ENCODE measurements around the gene CYP26B1. TPM values are rescaled to one million over a fixed set of nuclear protein-coding genes. Genes with fewer than 3 reads are reported as not detected.

CYP26B1 gene
- total and polyA plus RNA-seq, 4 donors: 1.4 to 12.9 (median 5.4) TPM

GRCh38 chr2:72150861-72151356, 3.2 kb upstream of the CYP26B1 start:
- intact Hi-C loops (cut with DNase I): loop anchor here (1.0 to 5.0 kb wide), 5 partner anchors 226 to 604 kb away; no protein-coding TSS in a partner anchor
- no peak for ATAC-seq (ENCODE audit: low FRiP score)
- H3K4me3 ChIP-seq (ENCODE audit: low read length in 2 of 2): no peak overlapping the region
- H3K4me1 ChIP-seq (ENCODE audit: control insufficient read depth in 1 of 2, insufficient read depth in 2 of 2, low read length in 2 of 2): no peaks in the 10 kb centered on the region
- 54 to 66% methylated on average over 2 of the region's 2 CpGs for WGBS, 2 donors
- no peak overlapping the region for H3K27ac ChIP-seq (ENCODE audit: low read depth in 1 of 2, low read length in 2 of 2)
- no peaks in the 10 kb centered on the region for H3K9me3 ChIP-seq (ENCODE audit: control insufficient read depth, low read length)
- DNase-seq: peak in 1 of 2 donors; percentile 42
- no peaks in the 10 kb centered on the region for H3K36me3 ChIP-seq (ENCODE audit: control insufficient read depth in 1 of 2, insufficient read depth in 2 of 2, low read length in 1 of 2)
- no peaks in the 10 kb centered on the region for H3K27me3 ChIP-seq (ENCODE audit: control insufficient read depth in 1 of 2, insufficient read depth in 2 of 2, low read length in 1 of 2)

GRCh38 chr2:72150157-72150860, 2.6 kb upstream of the CYP26B1 start:
- DNase-seq: peak; percentile 74 to 88
- 4 to 5% methylated on average over 28 of the region's 28 CpGs for WGBS, 2 donors
- Histone ChIP-seq H3K36me3 (ENCODE audit: control insufficient read depth in 1 of 2, insufficient read depth in 2 of 2, low read length in 1 of 2) (no peaks in the 10 kb centered on the region), H3K4me3 (ENCODE audit: low read length in 2 of 2) (no peak overlapping the region), H3K9me3 (ENCODE audit: control insufficient read depth, low read length) (no peaks in the 10 kb centered on the region), H3K27ac (ENCODE audit: low read depth in 1 of 2, low read length in 2 of 2) (no peak overlapping the region), H3K27me3 (ENCODE audit: control insufficient read depth in 1 of 2, insufficient read depth in 2 of 2, low read length in 1 of 2) (no peaks in the 10 kb centered on the region), H3K4me1 (ENCODE audit: control insufficient read depth in 1 of 2, insufficient read depth in 2 of 2, low read length in 2 of 2) (no peaks in the 10 kb centered on the region)
- intact Hi-C loops (cut with DNase I): loop anchor here (1.0 to 5.0 kb wide), 5 partner anchors 226 to 604 kb away; no protein-coding TSS in a partner anchor
- peak; percentile 89 for ATAC-seq (ENCODE audit: low FRiP score)

GRCh38 chr2:72149556-72150156, 2.0 kb upstream of the CYP26B1 start:
- intact Hi-C loops (cut with DNase I): loop anchor here (1.0 to 10.0 kb wide), 10 partner anchors 225 to 603 kb away; no protein-coding TSS in a partner anchor
- H3K36me3 ChIP-seq (ENCODE audit: control insufficient read depth in 1 of 2, insufficient read depth in 2 of 2, low read length in 1 of 2): no peaks in the 10 kb centered on the region
- no peaks in the 10 kb centered on the region for H3K9me3 ChIP-seq (ENCODE audit: control insufficient read depth, low read length)
- DNase-seq (peak; percentile 42 to 78), ATAC-seq (ENCODE audit: low FRiP score) (peak; percentile 13)
- no peak overlapping the region for H3K27ac ChIP-seq (ENCODE audit: low read depth in 1 of 2, low read length in 2 of 2)
- H3K4me3 ChIP-seq (ENCODE audit: low read length in 2 of 2): no peak overlapping the region
- no peaks in the 10 kb centered on the region for H3K4me1 ChIP-seq (ENCODE audit: control insufficient read depth in 1 of 2, insufficient read depth in 2 of 2, low read length in 2 of 2)
- WGBS, 2 donors: 1% methylated on average over 45 of the region's 45 CpGs
- no peaks in the 10 kb centered on the region for H3K27me3 ChIP-seq (ENCODE audit: control insufficient read depth in 1 of 2, insufficient read depth in 2 of 2, low read length in 1 of 2)

- H3K27ac ChIP-seq (ENCODE audit: low read depth in 1 of 2, low read length in 2 of 2): no peak overlapping the region
- intact Hi-C loops (cut with DNase I): loop anchor here (5.0 to 10.0 kb wide), 5 partner anchors 347 to 537 kb away; no protein-coding TSS in a partner anchor
- WGBS, 2 donors: 0 to 1% methylated on average over 26 to 65 of the region's 65 CpGs
- H3K9me3 ChIP-seq (ENCODE audit: control insufficient read depth, low read length): no peaks in the 10 kb centered on the region
- no peaks in the 10 kb centered on the region for H3K27me3 ChIP-seq (ENCODE audit: control insufficient read depth in 1 of 2, insufficient read depth in 2 of 2, low read length in 1 of 2)
- no peaks in the 10 kb centered on the region for H3K4me1 ChIP-seq (ENCODE audit: control insufficient read depth in 1 of 2, insufficient read depth in 2 of 2, low read length in 2 of 2)
- peak overlapping the region; percentile 42 to 45 for H3K4me3 ChIP-seq (ENCODE audit: low read length in 2 of 2)
- DNase-seq (peak; percentile 49 to 85), ATAC-seq (ENCODE audit: low FRiP score) (no peak)
- H3K36me3 ChIP-seq (ENCODE audit: control insufficient read depth in 1 of 2, insufficient read depth in 2 of 2, low read length in 1 of 2): no peaks in the 10 kb centered on the region
Measured at GRCh38 chr2:72148837-72149555, 1.3 kb upstream of the CYP26B1 start.

- DNase-seq (peak; percentile 44 to 73), ATAC-seq (ENCODE audit: low FRiP score) (no peak)
- no peak overlapping the region for H3K27ac ChIP-seq (ENCODE audit: low read depth in 1 of 2, low read length in 2 of 2)
- H3K4me3 ChIP-seq (ENCODE audit: low read length in 2 of 2): peak overlapping the region; percentile 42 to 45
- H3K36me3 ChIP-seq (ENCODE audit: control insufficient read depth in 1 of 2, insufficient read depth in 2 of 2, low read length in 1 of 2): no peaks in the 10 kb centered on the region
- H3K27me3 ChIP-seq (ENCODE audit: control insufficient read depth in 1 of 2, insufficient read depth in 2 of 2, low read length in 1 of 2): no peaks in the 10 kb centered on the region
- no peaks in the 10 kb centered on the region for H3K4me1 ChIP-seq (ENCODE audit: control insufficient read depth in 1 of 2, insufficient read depth in 2 of 2, low read length in 2 of 2)
- 0 to 2% methylated on average over 37 to 68 of the region's 68 CpGs for WGBS, 2 donors
- H3K9me3 ChIP-seq (ENCODE audit: control insufficient read depth, low read length): no peaks in the 10 kb centered on the region
- intact Hi-C loops (cut with DNase I): loop anchor here (5.0 to 10.0 kb wide), 5 partner anchors 346 to 536 kb away; no protein-coding TSS in a partner anchor
Measured at GRCh38 chr2:72148003-72148836, 558 bp upstream of the CYP26B1 start.

- intact Hi-C loops (cut with DNase I): loop anchor here (5.0 to 10.0 kb wide), 5 partner anchors 344 to 534 kb away; no protein-coding TSS in a partner anchor
- no peaks in the 10 kb centered on the region for H3K4me1 ChIP-seq (ENCODE audit: control insufficient read depth in 1 of 2, insufficient read depth in 2 of 2, low read length in 2 of 2)
Measured at GRCh38 chr2:72146347-72147302, 1.0 kb downstream of the CYP26B1 start.

GRCh38 chr2:72145658-72146329, 1.9 kb downstream of the CYP26B1 start:
- Histone ChIP-seq H3K4me1 (ENCODE audit: control insufficient read depth in 1 of 2, insufficient read depth in 2 of 2, low read length in 2 of 2) (no peaks in the 10 kb centered on the region), H3K27ac (ENCODE audit: low read depth in 1 of 2, low read length in 2 of 2) (peak overlapping the region in 1 of 2 donors; percentile 39), H3K9me3 (ENCODE audit: control insufficient read depth, low read length) (no peaks in the 10 kb centered on the region), H3K4me3 (ENCODE audit: low read length in 2 of 2) (peak overlapping the region; percentile 31 to 46), H3K36me3 (ENCODE audit: control insufficient read depth in 1 of 2, insufficient read depth in 2 of 2, low read length in 1 of 2) (no peaks in the 10 kb centered on the region), H3K27me3 (ENCODE audit: control insufficient read depth in 1 of 2, insufficient read depth in 2 of 2, low read length in 1 of 2) (no peaks in the 10 kb centered on the region)
- DNase-seq (peak; percentile 24 to 57), ATAC-seq (ENCODE audit: low FRiP score) (no peak)
- 0 to 1% methylated on average over 33 of the region's 33 CpGs for WGBS, 2 donors
- intact Hi-C loops (cut with DNase I): loop anchor here (5.0 to 10.0 kb wide), 5 partner anchors 343 to 533 kb away; no protein-coding TSS in a partner anchor

More at GRCh38 chr2:72146347-72147302, 1.0 kb downstream of the CYP26B1 start:
- Histone ChIP-seq H3K4me3 (ENCODE audit: low read length in 2 of 2) (peak overlapping the region in 1 of 2 donors; percentile 29), H3K27ac (ENCODE audit: low read depth in 1 of 2, low read length in 2 of 2) (no peak overlapping the region), H3K9me3 (ENCODE audit: control insufficient read depth, low read length) (no peaks in the 10 kb centered on the region), H3K27me3 (ENCODE audit: control insufficient read depth in 1 of 2, insufficient read depth in 2 of 2, low read length in 1 of 2) (no peaks in the 10 kb centered on the region), H3K36me3 (ENCODE audit: control insufficient read depth in 1 of 2, insufficient read depth in 2 of 2, low read length in 1 of 2) (no peaks in the 10 kb centered on the region)
- DNase-seq: peak; percentile 40 to 72
- no peak for ATAC-seq (ENCODE audit: low FRiP score)
- 2 to 3% methylated on average over 54 to 58 of the region's 58 CpGs for WGBS, 2 donors

Data from aorta (tissue), 5 donors.